Neural cell (in vitro differentiated cells): Measurements from ENCODE around the gene MPDZ. TPM values are rescaled to one million over a fixed set of nuclear protein-coding genes. Genes with fewer than 3 reads are reported as not detected.

Experiments
- H2AFZ ChIP-seq: fragments of 200-600, 300-800 bp; sonication (generic), shearing (Covaris generic); 2 replicates; pipeline ENCODE4 v1.6.0; 2014; ENCODE audit warnings: low read depth, mild to moderate bottlenecking, antibody characterized with exemption, low read length, moderate library complexity
- H3F3A ChIP-seq: fragments of 200-600 bp; shearing (Covaris generic); 2 replicates; pipeline ENCODE4 v1.6.1; 2016; ENCODE audit warnings: mild to moderate bottlenecking, moderate library complexity, mixed read lengths, antibody characterized with exemption, low read length; ENCODE audit not compliant: insufficient read depth, poor library complexity, severe bottlenecking
- H3K27ac ChIP-seq: fragments of 200-600, 300-800 bp; sonication (generic), shearing (Covaris generic); 2 replicates; pipeline ENCODE4 v1.5.1; 2014; ENCODE audit warnings: mild to moderate bottlenecking, low read length, moderate library complexity
- H3K27me3 ChIP-seq: fragments of 300-800, 200-600 bp; sonication (generic), shearing (Covaris generic); 2 replicates; pipeline ENCODE4 v1.6.0; 2014; ENCODE audit warnings: mild to moderate bottlenecking, low read depth, low read length, moderate library complexity; ENCODE audit not compliant: insufficient read depth
- H3K36me3 ChIP-seq: fragments of 300-800, 200-600 bp; sonication (generic), shearing (Covaris generic); 2 replicates; pipeline ENCODE4 v1.5.1; 2014; ENCODE audit warnings: mild to moderate bottlenecking, antibody characterized with exemption, low read length, moderate library complexity; ENCODE audit not compliant: insufficient read depth
- H3K4me2 ChIP-seq: fragments of 300-800, 200-600 bp; sonication (generic), shearing (Covaris generic); 2 replicates; pipeline ENCODE4 v1.6.0; 2014; ENCODE audit warnings: mild to moderate bottlenecking, low read length
- H3K4me3 ChIP-seq: fragments of 300-800, 200-600 bp; sonication (generic), shearing (Covaris generic); 2 replicates; pipeline ENCODE4 v1.5.1; 2014; ENCODE audit warnings: mild to moderate bottlenecking, low read length, moderate library complexity
- H3K79me2 ChIP-seq: fragments of 200-600 bp; shearing (Covaris generic); replicated peaks from 2 replicates; pipeline ENCODE4 v1.6.0; 2014; ENCODE audit warnings: mild to moderate bottlenecking, low read length, moderate library complexity; ENCODE audit not compliant: insufficient read depth
- H3K9ac ChIP-seq: fragments of 300-800, 200-600 bp; sonication (generic), shearing (Covaris generic); 2 replicates; pipeline ENCODE4 v1.6.1; 2016; ENCODE audit warnings: mild to moderate bottlenecking, low read length, mixed read lengths
- H3K9me2 ChIP-seq: fragments of 200-600 bp; shearing (Covaris generic); 2 replicates; pipeline ENCODE4 v1.6.1; 2016; ENCODE audit warnings: mild to moderate bottlenecking, low read length, mixed read lengths; ENCODE audit not compliant: insufficient read depth
- H3K9me3 ChIP-seq: fragments of 200-600, 300-800 bp; sonication (generic), shearing (Covaris generic); 2 replicates; pipeline ENCODE4 v1.6.1; 2016; ENCODE audit warnings: mild to moderate bottlenecking, mixed run types, low read length, moderate library complexity, mixed read lengths
- H4K20me1 ChIP-seq: fragments of 200-600 bp; shearing (Covaris generic); 2 replicates; pipeline ENCODE4 v1.6.1; 2016; ENCODE audit warnings: mild to moderate bottlenecking, mixed run types; ENCODE audit not compliant: insufficient read depth
- EP300 ChIP-seq: fragments of 450-650 bp; conservative IDR thresholded peaks from 2 replicates; pipeline ENCODE4 v1.6.1; 2014; ENCODE audit warnings: antibody characterized with exemption, mild to moderate bottlenecking, moderate library complexity; ENCODE audit not compliant: poor library complexity, severe bottlenecking
- EZH2 ChIP-seq: fragments of 200-600, 300-800 bp; shearing (Covaris generic), sonication (generic); IDR thresholded peaks from 2 replicates; pipeline ENCODE4 v1.6.1; 2014; ENCODE audit warnings: antibody characterized with exemption, low read length, borderline replicate concordance, mild to moderate bottlenecking; ENCODE audit not compliant: insufficient read depth, poor library complexity, severe bottlenecking
- MXI1 ChIP-seq: fragments of 450-650 bp; conservative IDR thresholded peaks from 2 replicates; pipeline ENCODE4 v1.6.1; 2014; ENCODE audit warnings: antibody characterized with exemption, mild to moderate bottlenecking; ENCODE audit not compliant: poor library complexity, severe bottlenecking
- POLR2AphosphoS5 ChIP-seq: IDR thresholded peaks from 2 replicates; pipeline ENCODE4 v1.6.1; 2012
- RAD21 ChIP-seq: fragments of 450-650 bp; conservative IDR thresholded peaks from 2 replicates; pipeline ENCODE4 v1.6.1; 2014; ENCODE audit warnings: antibody characterized with exemption, mild to moderate bottlenecking, moderate library complexity
- SMC3 ChIP-seq: fragments of 450-650 bp; conservative IDR thresholded peaks from 2 replicates; pipeline ENCODE4 v1.6.1; 2014; ENCODE audit warnings: antibody characterized with exemption, mild to moderate bottlenecking, moderate library complexity; ENCODE audit not compliant: poor library complexity
- TAF1 ChIP-seq: IDR thresholded peaks from 2 replicates; pipeline ENCODE4 v1.6.1; 2012; ENCODE audit warnings: low read depth
- polyA plus RNA-seq: library from polyadenylated mRNA; depleted of rRNA; stranded (reverse); fragments of >200 nt; gene quantifications from 2 replicates; pipeline ENCODE4 v1.2.3, GENCODE V29; 2014
- TF ChIP-seq, protein P1 (sequence below): fragments of 450-650 bp; IDR thresholded peaks from 2 replicates; pipeline ENCODE4 v1.5.1; 2014; ENCODE audit warnings: antibody characterized with exemption, mild to moderate bottlenecking, moderate library complexity; ENCODE audit not compliant: poor library complexity, severe bottlenecking
- TF ChIP-seq, protein P2 (sequence below): IDR thresholded peaks from 2 replicates; pipeline ENCODE4 v1.6.1; 2012; ENCODE audit warnings: borderline replicate concordance

MPDZ gene
- polyA plus RNA-seq, 1 donor from 2014 or later, result 13.1 TPM

DNA sequence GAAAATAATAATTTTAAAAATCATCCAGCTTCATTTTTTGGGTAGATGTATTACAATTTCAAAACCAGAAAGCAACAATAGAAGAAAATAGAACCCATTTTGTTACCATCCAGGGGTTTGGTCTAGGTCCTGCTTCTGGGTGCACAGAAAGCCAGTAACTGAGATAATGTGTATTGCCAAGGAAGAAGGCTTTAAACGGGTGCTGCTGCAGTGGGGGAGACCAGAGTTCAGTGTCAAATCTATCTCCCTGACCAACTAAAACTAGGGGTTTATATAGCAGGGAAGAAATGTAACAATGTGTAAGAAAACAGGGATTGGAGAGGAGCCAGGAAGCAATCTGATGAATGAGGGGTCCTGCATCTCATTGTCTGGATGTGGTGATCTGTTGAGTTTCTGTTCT lies 17.5 kb upstream of the MPDZ start:
- no peak overlapping the region for H3K4me2 ChIP-seq
- H3K4me3 ChIP-seq, result no peak overlapping the region
- TF ChIP-seq, protein P1, sequence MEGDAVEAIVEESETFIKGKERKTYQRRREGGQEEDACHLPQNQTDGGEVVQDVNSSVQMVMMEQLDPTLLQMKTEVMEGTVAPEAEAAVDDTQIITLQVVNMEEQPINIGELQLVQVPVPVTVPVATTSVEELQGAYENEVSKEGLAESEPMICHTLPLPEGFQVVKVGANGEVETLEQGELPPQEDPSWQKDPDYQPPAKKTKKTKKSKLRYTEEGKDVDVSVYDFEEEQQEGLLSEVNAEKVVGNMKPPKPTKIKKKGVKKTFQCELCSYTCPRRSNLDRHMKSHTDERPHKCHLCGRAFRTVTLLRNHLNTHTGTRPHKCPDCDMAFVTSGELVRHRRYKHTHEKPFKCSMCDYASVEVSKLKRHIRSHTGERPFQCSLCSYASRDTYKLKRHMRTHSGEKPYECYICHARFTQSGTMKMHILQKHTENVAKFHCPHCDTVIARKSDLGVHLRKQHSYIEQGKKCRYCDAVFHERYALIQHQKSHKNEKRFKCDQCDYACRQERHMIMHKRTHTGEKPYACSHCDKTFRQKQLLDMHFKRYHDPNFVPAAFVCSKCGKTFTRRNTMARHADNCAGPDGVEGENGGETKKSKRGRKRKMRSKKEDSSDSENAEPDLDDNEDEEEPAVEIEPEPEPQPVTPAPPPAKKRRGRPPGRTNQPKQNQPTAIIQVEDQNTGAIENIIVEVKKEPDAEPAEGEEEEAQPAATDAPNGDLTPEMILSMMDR, result no peak
- TF ChIP-seq EP300, result no peak
- no peak for TF ChIP-seq RAD21
- no peak for TF ChIP-seq SMC3
- no peak for TF ChIP-seq MXI1
- TF ChIP-seq, protein P2, sequence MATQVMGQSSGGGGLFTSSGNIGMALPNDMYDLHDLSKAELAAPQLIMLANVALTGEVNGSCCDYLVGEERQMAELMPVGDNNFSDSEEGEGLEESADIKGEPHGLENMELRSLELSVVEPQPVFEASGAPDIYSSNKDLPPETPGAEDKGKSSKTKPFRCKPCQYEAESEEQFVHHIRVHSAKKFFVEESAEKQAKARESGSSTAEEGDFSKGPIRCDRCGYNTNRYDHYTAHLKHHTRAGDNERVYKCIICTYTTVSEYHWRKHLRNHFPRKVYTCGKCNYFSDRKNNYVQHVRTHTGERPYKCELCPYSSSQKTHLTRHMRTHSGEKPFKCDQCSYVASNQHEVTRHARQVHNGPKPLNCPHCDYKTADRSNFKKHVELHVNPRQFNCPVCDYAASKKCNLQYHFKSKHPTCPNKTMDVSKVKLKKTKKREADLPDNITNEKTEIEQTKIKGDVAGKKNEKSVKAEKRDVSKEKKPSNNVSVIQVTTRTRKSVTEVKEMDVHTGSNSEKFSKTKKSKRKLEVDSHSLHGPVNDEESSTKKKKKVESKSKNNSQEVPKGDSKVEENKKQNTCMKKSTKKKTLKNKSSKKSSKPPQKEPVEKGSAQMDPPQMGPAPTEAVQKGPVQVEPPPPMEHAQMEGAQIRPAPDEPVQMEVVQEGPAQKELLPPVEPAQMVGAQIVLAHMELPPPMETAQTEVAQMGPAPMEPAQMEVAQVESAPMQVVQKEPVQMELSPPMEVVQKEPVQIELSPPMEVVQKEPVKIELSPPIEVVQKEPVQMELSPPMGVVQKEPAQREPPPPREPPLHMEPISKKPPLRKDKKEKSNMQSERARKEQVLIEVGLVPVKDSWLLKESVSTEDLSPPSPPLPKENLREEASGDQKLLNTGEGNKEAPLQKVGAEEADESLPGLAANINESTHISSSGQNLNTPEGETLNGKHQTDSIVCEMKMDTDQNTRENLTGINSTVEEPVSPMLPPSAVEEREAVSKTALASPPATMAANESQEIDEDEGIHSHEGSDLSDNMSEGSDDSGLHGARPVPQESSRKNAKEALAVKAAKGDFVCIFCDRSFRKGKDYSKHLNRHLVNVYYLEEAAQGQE, result no peak
- TF ChIP-seq EZH2, result no peak
- no peak for TF ChIP-seq POLR2AphosphoS5
- no peak for TF ChIP-seq TAF1
- no peaks in the 10 kb centered on the region for H4K20me1 ChIP-seq
- no peaks in the 10 kb centered on the region for H3K9me2 ChIP-seq
- H2AFZ ChIP-seq, result no peak overlapping the region
- no peaks in the 10 kb centered on the region for H3K36me3 ChIP-seq
- no peaks in the 10 kb centered on the region for H3K9me3 ChIP-seq
- no peaks in the 10 kb centered on the region for H3F3A ChIP-seq
- H3K27ac ChIP-seq, result no peak overlapping the region
- no peaks in the 10 kb centered on the region for H3K79me2 ChIP-seq
- H3K27me3 ChIP-seq, result no peaks in the 10 kb centered on the region
- no peak overlapping the region for H3K9ac ChIP-seq

DNA sequence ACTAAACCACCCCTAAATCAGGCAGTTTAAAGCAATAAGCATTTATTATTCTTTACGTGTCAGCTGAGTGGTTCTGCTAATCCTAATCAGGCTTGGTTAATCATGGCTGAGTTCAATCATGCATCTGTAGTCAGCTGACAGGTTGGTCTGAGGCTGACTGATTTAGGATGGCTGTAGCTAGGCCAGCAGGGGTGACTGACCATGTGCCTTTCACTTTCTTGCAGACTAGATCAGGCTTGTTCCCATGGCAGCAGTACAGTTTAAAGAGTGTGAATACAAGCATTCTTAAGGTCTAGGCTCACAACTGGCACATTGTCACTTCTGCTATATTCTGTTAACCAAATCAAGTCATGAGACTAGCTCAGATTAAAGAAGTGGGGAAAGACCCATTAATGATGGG lies 16.1 kb upstream of the MPDZ start:
- Histone ChIP-seq H3K27me3 (no peaks in the 10 kb centered on the region), H3K4me2 (no peak overlapping the region), H3K9me3 (no peaks in the 10 kb centered on the region), H3K9ac (no peak overlapping the region), H4K20me1 (no peaks in the 10 kb centered on the region), H3K9me2 (no peaks in the 10 kb centered on the region), H3F3A (no peaks in the 10 kb centered on the region), H2AFZ (no peak overlapping the region), H3K4me3 (no peak overlapping the region), H3K36me3 (no peaks in the 10 kb centered on the region), H3K27ac (no peak overlapping the region), H3K79me2 (no peaks in the 10 kb centered on the region)
- no peak for TF ChIP-seq EZH2
- no peak for TF ChIP-seq TAF1
- TF ChIP-seq, protein P1, result no peak
- no peak for TF ChIP-seq POLR2AphosphoS5
- no peak for TF ChIP-seq SMC3
